HG03066 (cell line): Measurements from ENCODE around the gene TAGAP.

ENCODE experiments used
- ATAC-seq: cut with Tn5 transposase; IDR thresholded peaks from one replicate; pipeline ENCODE4 v1.9.1; 2021; ENCODE audit warnings: low read depth; ENCODE audit not compliant: unreplicated experiment

Gene TAGAP

DNA sequence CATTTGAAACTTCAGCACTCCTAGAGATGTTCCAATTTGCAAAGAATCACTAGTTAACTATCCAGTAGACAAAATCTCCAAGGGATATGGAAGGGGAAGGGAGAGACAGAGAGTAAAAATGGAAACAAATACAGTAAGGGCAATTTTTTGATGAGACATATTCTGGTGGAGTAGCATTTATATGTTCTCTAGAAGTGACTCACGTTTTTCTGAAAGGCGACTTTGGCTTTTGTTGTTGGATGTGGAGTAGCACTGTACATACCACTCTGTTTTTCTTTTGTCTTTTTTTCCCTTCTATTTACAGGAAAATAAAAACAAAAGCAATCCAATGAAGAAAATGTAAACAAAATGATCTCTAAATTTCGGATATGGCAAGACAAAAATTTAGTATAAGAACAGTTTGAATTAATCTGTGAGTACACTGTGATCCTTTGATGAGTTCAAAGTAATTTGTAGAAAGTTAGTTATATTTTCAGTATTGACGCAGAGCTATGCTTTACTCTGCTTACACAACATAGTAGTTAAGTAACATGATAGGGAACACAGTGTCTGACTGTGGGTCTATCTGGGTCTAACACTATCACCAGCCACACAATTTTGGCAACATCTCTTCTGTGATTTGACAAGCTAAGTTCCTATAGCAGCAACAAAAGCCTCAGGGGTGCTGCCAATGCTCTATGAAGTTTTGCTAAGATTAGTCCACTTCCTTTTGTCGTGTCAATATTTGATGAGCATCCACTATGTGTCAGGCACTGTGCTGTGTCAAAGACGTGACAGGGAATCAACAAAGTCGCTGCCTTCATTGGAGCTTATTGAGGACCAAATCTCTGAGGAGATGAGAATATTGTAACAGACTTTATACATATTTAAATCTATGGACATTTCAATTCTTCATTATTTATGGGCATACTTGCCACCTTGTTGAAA is 27.3 kb upstream of the TAGAP start:
- no peak for ATAC-seq

- no peak for ATAC-seq
Observed at GRCh38 chr6:159068904-159069578, 24.2 kb upstream of the TAGAP start.

GRCh38 chr6:159067334-159067733 is 22.5 kb upstream of the TAGAP start:
- ATAC-seq, result no peak

GRCh38 chr6:159066483-159066882 is 21.7 kb upstream of the TAGAP start:
- no peak for ATAC-seq

DNA sequence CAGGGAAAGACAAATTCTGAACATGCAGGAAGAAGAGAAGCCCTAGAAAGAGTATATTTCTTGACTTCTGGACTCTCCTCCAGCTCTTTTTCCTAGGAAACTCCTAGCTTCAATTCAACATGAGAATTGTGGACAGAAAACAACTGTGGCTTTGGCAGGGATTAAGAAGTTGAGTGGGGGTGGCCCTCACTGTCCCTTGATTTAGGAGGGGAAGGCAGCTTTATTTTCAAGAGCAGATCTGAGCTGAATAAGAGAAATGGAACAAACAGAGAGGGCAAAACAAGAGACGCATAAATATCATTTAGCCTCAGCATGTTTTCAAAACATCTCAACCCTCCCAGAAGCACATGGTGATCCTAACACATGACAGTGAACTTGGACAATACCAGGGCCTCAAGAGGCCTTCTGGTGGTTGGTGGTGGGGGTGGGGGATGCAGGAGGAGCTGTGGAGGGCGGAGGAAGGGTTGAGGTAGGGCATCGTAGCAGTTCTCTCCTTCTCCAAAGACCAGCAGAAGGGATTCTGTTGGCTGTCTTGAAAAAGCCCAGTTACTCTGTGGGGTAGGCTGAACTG is 21.1 kb upstream of the TAGAP start:
- ATAC-seq, result no peak

- ATAC-seq, result no peak
Observed at GRCh38 chr6:159065091-159065490, 20.3 kb upstream of the TAGAP start.

GRCh38 chr6:159064477-159064876 is 19.7 kb upstream of the TAGAP start:
- no peak for ATAC-seq

DNA sequence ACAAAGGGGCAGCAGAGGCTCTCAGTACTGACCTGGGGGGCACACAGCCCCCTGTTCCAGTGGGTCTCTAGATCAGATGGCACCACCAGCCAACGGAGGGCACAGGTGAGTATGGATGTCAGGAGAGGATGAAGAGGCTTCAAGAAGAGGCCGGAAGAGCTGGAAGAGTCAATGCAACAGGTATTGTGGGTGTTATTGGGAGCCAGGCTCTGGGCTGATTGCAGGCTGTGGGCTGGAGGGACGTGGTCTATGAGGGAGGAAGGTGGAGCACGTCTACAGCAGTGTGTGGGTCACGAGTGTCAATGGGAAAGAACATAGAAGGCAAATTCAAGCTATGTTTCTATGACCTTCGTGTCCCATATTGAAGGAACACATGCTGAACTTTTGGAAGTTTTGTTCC is 18.8 kb upstream of the TAGAP start:
- no peak for ATAC-seq

DNA sequence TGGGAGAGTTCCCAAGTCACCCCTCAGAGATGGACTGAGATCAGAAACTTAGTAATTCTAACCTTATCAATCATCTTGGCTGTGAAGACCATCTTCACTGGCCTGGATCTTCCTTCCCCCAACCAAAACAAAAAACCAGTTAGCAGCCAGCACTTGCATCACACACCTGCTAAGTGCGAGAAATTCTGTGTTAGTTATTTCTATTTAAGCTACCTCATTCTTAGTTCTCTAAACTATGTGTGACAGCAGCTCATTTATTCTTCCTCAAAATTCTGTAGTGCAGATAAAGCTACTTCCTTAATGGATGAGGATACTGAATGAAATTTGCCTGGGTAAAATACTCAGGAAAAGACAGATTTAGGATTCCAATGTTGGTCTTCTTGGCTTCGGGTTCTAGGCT is 18.2 kb upstream of the TAGAP start:
- no peak for ATAC-seq

GRCh38 chr6:159062564-159062945 is 17.8 kb upstream of the TAGAP start:
- ATAC-seq, result peak; percentile 66

- ATAC-seq, result peak; percentile 44
Observed at GRCh38 chr6:159061805-159062563, 17.2 kb upstream of the TAGAP start.

DNA sequence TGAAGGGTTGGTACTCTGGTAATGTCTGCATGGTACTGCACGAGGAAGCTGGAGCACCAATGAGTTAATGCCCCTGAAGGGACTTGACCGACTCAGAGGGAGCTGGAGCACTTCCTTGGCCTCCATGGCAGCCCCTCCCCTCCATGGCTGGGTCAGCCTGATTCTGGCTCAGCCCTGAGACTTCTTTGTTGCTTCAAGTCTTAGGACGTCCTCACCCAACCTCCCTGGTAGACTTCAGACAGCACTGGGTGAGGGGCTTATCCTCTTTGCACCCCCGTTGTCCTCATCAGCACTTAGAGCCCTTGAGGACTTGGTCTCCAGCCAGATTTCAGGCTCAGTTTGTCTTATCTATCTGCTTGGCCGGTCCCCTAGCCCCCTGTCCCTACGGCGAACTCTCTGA is 16.4 kb upstream of the TAGAP start:
- no peak for ATAC-seq

- no peak for ATAC-seq
Observed at GRCh38 chr6:159059885-159060506, 15.2 kb upstream of the TAGAP start.

DNA sequence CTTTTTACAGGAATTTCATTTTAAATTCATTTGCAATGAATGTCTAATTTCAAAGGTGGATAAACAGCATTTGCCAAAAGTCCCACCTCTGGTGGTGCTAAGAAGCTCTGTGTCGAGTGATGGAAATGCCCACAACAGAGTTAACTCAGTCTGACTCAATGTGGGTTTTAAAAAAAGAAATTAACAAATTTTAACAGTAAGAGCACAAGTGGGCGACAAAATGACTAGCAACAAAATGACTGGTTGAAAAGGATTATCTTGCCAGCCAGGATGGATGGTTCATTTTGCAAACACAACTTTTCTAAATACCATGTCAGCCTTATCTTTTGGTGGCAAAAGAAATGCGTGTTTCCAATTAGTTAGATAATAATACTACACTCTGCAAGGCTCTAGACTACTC is 14.3 kb upstream of the TAGAP start:
- no peak for ATAC-seq

GRCh38 chr6:159056899-159057298 is 12.1 kb upstream of the TAGAP start:
- no peak for ATAC-seq

- no peak for ATAC-seq
Observed at GRCh38 chr6:159056432-159056831, 11.6 kb upstream of the TAGAP start.

DNA sequence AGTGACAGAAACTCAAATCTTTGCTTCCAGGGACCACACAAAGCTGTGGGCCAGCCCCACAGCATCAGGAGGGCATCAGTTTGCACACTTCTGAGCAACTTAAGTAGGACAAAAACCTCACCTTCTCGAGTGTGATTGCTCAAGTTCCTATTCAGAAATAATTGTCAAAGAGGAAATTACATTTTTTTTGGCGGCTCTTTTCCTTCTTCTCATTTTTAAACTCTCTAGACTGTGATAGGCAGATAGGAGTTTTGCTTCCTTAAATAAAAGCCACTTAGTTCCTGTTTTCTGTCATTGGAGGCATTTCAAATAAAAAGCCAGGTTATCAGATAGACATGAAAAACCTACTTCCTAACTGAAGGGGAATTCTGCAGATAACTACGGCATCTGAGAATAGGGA is 11.2 kb upstream of the TAGAP start:
- no peak for ATAC-seq

DNA sequence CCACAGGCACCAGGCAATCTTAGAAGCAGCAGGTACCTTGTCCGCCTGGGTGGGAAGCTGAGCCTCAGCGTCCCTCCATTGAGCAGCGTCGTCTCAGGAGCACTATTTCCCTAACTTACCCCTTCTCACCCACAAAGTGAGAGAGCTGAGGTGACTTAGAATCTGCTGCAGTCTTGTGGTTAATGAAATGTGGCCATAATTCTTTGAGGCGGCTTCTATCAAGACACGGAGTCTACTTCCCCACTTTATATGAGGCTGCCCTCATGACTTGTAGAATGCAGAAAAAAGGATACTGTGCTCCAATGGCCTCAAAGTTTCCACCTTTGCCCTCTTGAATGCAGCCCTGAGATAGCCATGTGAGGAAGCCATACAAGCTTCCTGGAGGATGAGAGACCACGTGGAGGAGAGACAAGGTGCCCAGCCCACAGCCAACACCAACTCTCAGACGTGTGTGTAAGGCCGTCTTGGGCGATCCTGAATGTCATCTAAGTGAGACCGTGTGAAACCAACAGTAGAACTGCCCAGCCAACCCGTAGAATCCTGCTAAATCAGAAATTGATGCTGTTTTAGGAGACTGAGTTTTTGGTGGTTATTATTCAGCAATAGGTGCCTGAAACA is 9.1 kb upstream of the TAGAP start:
- no peak for ATAC-seq

GRCh38 chr6:159052720-159053119 is 7.9 kb upstream of the TAGAP start:
- ATAC-seq, result no peak
